HepG2 (cell line): ENCODE data around the gene FAM3D. TPM values are rescaled to one million over a fixed set of nuclear protein-coding genes. Genes with fewer than 3 reads are reported as not detected.

Experiments
- ATAC-seq: fragments of 200-7000 bp; cut with Tn5 transposase; 3 replicates; pipeline ENCODE4 v1.9.1; 2020; ENCODE audit warnings: mild to moderate bottlenecking, moderate library complexity
- BruUV-seq: library from RNA; stranded (reverse); fragments of 400-500 nt; replicated peaks from 2 replicates; lab custom pipeline; 2021; lab: Mats Ljungman, UMichigan
- CTCF ChIA-PET: fragments of 300-600 bp; formaldehyde crosslinking; extraction: SDS; loops from one replicate; lab custom pipeline; 2021; ENCODE audit warnings: low total read pairs, inconsistent platforms, low intra/inter-chr PET ratio; lab: Yijun Ruan, JAX
- POLR2A ChIA-PET: fragments of 350-600 bp; sonication (Branson Sonifier 250); formaldehyde crosslinking; loops from one replicate; lab custom pipeline; 2020; ENCODE audit warnings: antibody characterized with exemption, inconsistent platforms; lab: Yijun Ruan, JAX
- DNase-seq: peaks from one replicate; pipeline ENCODE4 v3.0.0-alpha.2; 2015; ENCODE audit warnings: low spot score
- FAIRE-seq: peaks from 3 replicates; lab custom pipeline; 2011; peaks lifted over from hg19 to GRCh38; lab: Jason Lieb, UNC
- H2AFZ ChIP-seq: one replicate; pipeline ENCODE4 v1.6.1; 2011; ENCODE audit warnings: low read length, inconsistent platforms
- H3K27ac ChIP-seq: fragments of 300-600 bp; 3 replicates; pipeline ENCODE4 v1.8.0; 2011; ENCODE audit warnings: mixed run types, mild to moderate bottlenecking, mixed read lengths, low read length, inconsistent platforms; ENCODE audit not compliant: insufficient read depth; ENCODE audit errors: extremely low read length
- H3K27me3 ChIP-seq, 2 experiments: fragments of 200-600 bp in 1 of 2; 2 replicates in 1 of 2; 3 replicates in 1 of 2; pipeline versions ENCODE4 v1.6.0 to v1.8.0; 2011; ENCODE audit warnings: low read length in 2 of 2, mild to moderate bottlenecking in 2 of 2, moderate library complexity in 2 of 2, inconsistent platforms in 1 of 2; ENCODE audit not compliant: insufficient read depth in 2 of 2, control insufficient read depth in 1 of 2
- H3K36me3 ChIP-seq, 2 experiments: fragments of 200-600 bp in 1 of 2; replicated peaks in 1 of 2; 2 replicates in 1 of 2; 3 replicates in 1 of 2; pipeline versions ENCODE4 v1.5.1 to v1.8.0; 2011; ENCODE audit warnings: low read length in 2 of 2, inconsistent platforms in 1 of 2; ENCODE audit not compliant: insufficient read depth in 2 of 2, control insufficient read depth in 1 of 2
- H3K4me1 ChIP-seq: 2 replicates; pipeline ENCODE4 v1.5.1; 2012; ENCODE audit warnings: low read length, inconsistent platforms; ENCODE audit not compliant: insufficient read depth
- H3K4me2 ChIP-seq: 2 replicates; pipeline ENCODE4 v1.6.0; 2011; ENCODE audit warnings: low read depth, low read length, inconsistent platforms
- H3K4me3 ChIP-seq, 3 experiments: fragments of 200-600 bp in 1 of 3; sonication (generic), shearing (Covaris generic) in 1 of 3; replicated peaks in 1 of 3; 2 replicates each; pipeline ENCODE4 v1.5.1; 2011 to 2016; ENCODE audit warnings: low read length in 3 of 3, inconsistent platforms in 2 of 3, low read depth in 2 of 3, mild to moderate bottlenecking in 2 of 3, control low read depth in 1 of 3, mixed read lengths in 1 of 3; ENCODE audit not compliant: insufficient read depth in 1 of 3
- H3K79me2 ChIP-seq: one replicate; pipeline ENCODE4 v1.6.1; 2011; ENCODE audit warnings: low read length, inconsistent platforms; ENCODE audit not compliant: insufficient read depth
- H3K9ac ChIP-seq: 2 replicates; pipeline ENCODE4 v1.6.0; 2011; ENCODE audit warnings: mild to moderate bottlenecking, low read depth, low read length, inconsistent platforms; ENCODE audit not compliant: insufficient read depth
- H3K9me3 ChIP-seq: 2 replicates; pipeline ENCODE4 v1.5.1; 2012; ENCODE audit warnings: mild to moderate bottlenecking, low read length
- H4K20me1 ChIP-seq: 2 replicates; pipeline ENCODE4 v1.6.0; 2011; ENCODE audit warnings: inconsistent platforms, mild to moderate bottlenecking, low read length, moderate library complexity; ENCODE audit not compliant: insufficient read depth
- FOXK2 ChIP-seq: fragments of 450-650 bp; IDR thresholded peaks from 2 replicates; pipeline ENCODE4 v1.6.1; 2016
- KAT8 ChIP-seq: IDR thresholded peaks from 2 replicates; pipeline ENCODE4 v1.6.1; 2016; ENCODE audit warnings: missing genetic modification reagents, missing compliant biosample characterization
- NCOA2 ChIP-seq: sonication (generic); formaldehyde crosslinking; IDR thresholded peaks from 2 replicates; pipeline ENCODE4 v1.8.0; 2022; ENCODE audit warnings: inconsistent platforms
- ZNF576 ChIP-seq: sonication (generic); formaldehyde crosslinking; IDR thresholded peaks from 2 replicates; pipeline ENCODE4 v1.4.0; 2020; ENCODE audit warnings: mild to moderate bottlenecking, missing genetic modification reagents
- ZNF768 ChIP-seq: sonication (generic); formaldehyde crosslinking; IDR thresholded peaks from 2 replicates; pipeline ENCODE4 v1.4.0; 2020; ENCODE audit warnings: missing genetic modification reagents
- WGBS: methylation state at CpG from one replicate; pipeline ENCODE4 v1.1.6; 2017; ENCODE audit warnings: low lambda C conversion rate; 5-methylcytosine and 5-hydroxymethylcytosine counted together
- in situ Hi-C: cut with HindIII; loops from 2 replicates; pipeline ENCODE4 v1.10.0; 2017; ENCODE audit warnings: low pct_unique_long_range_greater_than_20kb; ENCODE audit not compliant: extremely low pct_ligation_motif_present
- intact Hi-C: fragments of 100-400 bp; cut with micrococcal nuclease; formaldehyde crosslinking; loops from one replicate; pipeline ENCODE4 v1.10.0; 2022; ENCODE audit not compliant: unreplicated experiment
- polyA plus RNA-seq, 8 experiments: library from polyadenylated mRNA; depleted of rRNA in 3 of 8; stranded (reverse) in 7 of 8; unstranded in 1 of 8; fragments of >200 nt; fragmentation: Illumina TruSeq in 4 of 8; extraction: Trizol in 4 of 8; gene quantifications; 2 replicates each; pipeline versions ENCODE4 v1.2.1 to v1.2.3, GENCODE V29; 2011 to 2016; ENCODE audit warnings: low read depth in 4 of 8, missing spikeins in 1 of 8, mixed read lengths in 1 of 8; ENCODE audit not compliant: insufficient read depth in 1 of 8
- total RNA-seq, 5 experiments: library from RNA; depleted of rRNA; stranded (reverse); fragments of >200 nt; fragmentation: Illumina TruSeq; extraction: Trizol; gene quantifications; 2 replicates each; pipeline ENCODE4 v1.2.3, GENCODE V29; 2016; ENCODE audit warnings: low read depth in 1 of 5
- TF ChIP-seq, protein P1 (sequence below): sonication (generic); formaldehyde crosslinking; IDR thresholded peaks from 2 replicates; pipeline ENCODE4 v1.4.0; 2020; ENCODE audit warnings: missing genetic modification reagents

Gene FAM3D
- total and polyA plus RNA-seq, 2 of the 13 experiments (the other 11 are each of a cell fraction or from before 2014, with no cell fraction given), result not detected

GRCh38 chr3:58654466-58654865 lies 12.1 kb downstream of the FAM3D start:
- WGBS, result 21% methylated on average over 6 of the region's 6 CpGs
- Histone ChIP-seq H3K79me2 (no peaks in the 10 kb centered on the region), H4K20me1 (no peaks in the 10 kb centered on the region), H3K9me3 (no peaks in the 10 kb centered on the region), H3K4me3 (no peak overlapping the region), H3K9ac (no peak overlapping the region), H3K36me3 (no peaks in the 10 kb centered on the region)
- ChIA-PET POLR2A (no interaction called here), CTCF (no interaction called here)
- intact Hi-C loops, result no loop called here
- BruUV-seq, result no TSS peak
- DNase-seq, result no peak
- TF ChIP-seq NCOA2 (CRISPR knock-in tag), result no peak
- TF ChIP-seq, protein P1, sequence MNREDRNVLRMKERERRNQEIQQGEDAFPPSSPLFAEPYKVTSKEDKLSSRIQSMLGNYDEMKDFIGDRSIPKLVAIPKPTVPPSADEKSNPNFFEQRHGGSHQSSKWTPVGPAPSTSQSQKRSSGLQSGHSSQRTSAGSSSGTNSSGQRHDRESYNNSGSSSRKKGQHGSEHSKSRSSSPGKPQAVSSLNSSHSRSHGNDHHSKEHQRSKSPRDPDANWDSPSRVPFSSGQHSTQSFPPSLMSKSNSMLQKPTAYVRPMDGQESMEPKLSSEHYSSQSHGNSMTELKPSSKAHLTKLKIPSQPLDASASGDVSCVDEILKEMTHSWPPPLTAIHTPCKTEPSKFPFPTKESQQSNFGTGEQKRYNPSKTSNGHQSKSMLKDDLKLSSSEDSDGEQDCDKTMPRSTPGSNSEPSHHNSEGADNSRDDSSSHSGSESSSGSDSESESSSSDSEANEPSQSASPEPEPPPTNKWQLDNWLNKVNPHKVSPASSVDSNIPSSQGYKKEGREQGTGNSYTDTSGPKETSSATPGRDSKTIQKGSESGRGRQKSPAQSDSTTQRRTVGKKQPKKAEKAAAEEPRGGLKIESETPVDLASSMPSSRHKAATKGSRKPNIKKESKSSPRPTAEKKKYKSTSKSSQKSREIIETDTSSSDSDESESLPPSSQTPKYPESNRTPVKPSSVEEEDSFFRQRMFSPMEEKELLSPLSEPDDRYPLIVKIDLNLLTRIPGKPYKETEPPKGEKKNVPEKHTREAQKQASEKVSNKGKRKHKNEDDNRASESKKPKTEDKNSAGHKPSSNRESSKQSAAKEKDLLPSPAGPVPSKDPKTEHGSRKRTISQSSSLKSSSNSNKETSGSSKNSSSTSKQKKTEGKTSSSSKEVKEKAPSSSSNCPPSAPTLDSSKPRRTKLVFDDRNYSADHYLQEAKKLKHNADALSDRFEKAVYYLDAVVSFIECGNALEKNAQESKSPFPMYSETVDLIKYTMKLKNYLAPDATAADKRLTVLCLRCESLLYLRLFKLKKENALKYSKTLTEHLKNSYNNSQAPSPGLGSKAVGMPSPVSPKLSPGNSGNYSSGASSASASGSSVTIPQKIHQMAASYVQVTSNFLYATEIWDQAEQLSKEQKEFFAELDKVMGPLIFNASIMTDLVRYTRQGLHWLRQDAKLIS (CRISPR knock-in tag), result no peak
- no peak for TF ChIP-seq KAT8 (CRISPR knock-in tag)
- TF ChIP-seq, all 625 proteins: peak for 0
- Histone ChIP-seq H2AFZ (no peak overlapping the region), H3K27me3 (peaks cover 0 to 15% of the 10 kb centered on the region in 2 experiments; a peak in 1 of 5 replicates), H3K4me2 (no peak overlapping the region), H3K4me1 (no peaks in the 10 kb centered on the region), H3K27ac (no peak overlapping the region)
- in situ Hi-C loops, result no loop called here
- no peak for FAIRE-seq
- no peak for ATAC-seq

DNA sequence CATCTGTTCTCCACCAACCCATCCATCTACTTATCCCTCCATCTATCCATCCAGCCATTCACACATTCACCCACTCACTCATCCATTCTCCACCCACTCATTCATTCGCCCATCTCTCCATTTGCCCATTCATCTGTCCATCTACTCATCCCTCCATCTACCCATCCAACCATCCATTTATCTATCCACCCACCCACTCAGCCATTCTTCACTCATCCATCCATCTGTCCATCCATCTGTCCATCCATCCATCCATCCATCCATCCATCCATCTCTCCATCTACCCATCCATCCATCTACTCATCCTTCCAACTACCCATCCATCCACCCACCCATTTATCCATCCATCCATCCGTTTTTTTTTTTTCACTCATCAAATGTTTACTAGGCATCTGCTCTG lies 13.9 kb downstream of the FAM3D start:
- H3K36me3 ChIP-seq, result no peaks in the 10 kb centered on the region
- intact Hi-C loops, result no loop called here
- no peak for ATAC-seq
- WGBS, result 0% methylated on average over 2 of the region's 2 CpGs
- ChIA-PET CTCF (no interaction called here), POLR2A (no interaction called here)
- DNase-seq, result no peak
- H3K4me1 ChIP-seq, result no peaks in the 10 kb centered on the region
- H4K20me1 ChIP-seq, result no peaks in the 10 kb centered on the region
- H3K79me2 ChIP-seq, result no peaks in the 10 kb centered on the region
- in situ Hi-C loops, result no loop called here
- FAIRE-seq, result no peak
- no peaks in the 10 kb centered on the region for H3K9me3 ChIP-seq
- no peak overlapping the region for H3K4me2 ChIP-seq
- BruUV-seq, result no TSS peak
- H2AFZ ChIP-seq, result no peak overlapping the region
- no peak overlapping the region for H3K4me3 ChIP-seq
- no peak overlapping the region for H3K27ac ChIP-seq
- TF ChIP-seq ZNF576 (no peak), ZNF768 (CRISPR knock-in tag) (no peak), FOXK2 (0 out of 2 replicates have a peak, but pooled peaks have one; percentile 24)
- peaks cover 0 to 11% of the 10 kb centered on the region in 2 experiments; a peak in 1 of 5 replicates for H3K27me3 ChIP-seq
- H3K9ac ChIP-seq, result no peak overlapping the region
